ENCODE measurements around the gene UGT1A3.

- TF ChIP-seq CTCF (IDR thresholded peaks at IDR 0.05; ENCODE audit: insufficient read depth, low read length), result no peak
- TF ChIP-seq POLR2AphosphoS5 (IDR thresholded peaks at IDR 0.05; ENCODE audit: low read depth), result no peak
- TF ChIP-seq GABPA (IDR thresholded peaks at IDR 0.05; ENCODE audit: low read depth), result no peak
- TF ChIP-seq REST (IDR thresholded peaks at IDR 0.05; ENCODE audit: insufficient replicate concordance, low read depth), result no peak
- no peak for TF ChIP-seq SPI1 (IDR thresholded peaks at IDR 0.05; ENCODE audit: borderline replicate concordance, low read depth)
Observed at GRCh38 chr2:233745073-233745755, 16.4 kb downstream of the UGT1A3 start.
